H9 (cell line): Measurements from ENCODE around the gene KCNAB1. TPM values are rescaled to one million over a fixed set of nuclear protein-coding genes. Genes with fewer than 3 reads are reported as not detected.

Source experiments
- DNase-seq: peaks from one replicate; pipeline ENCODE4 v3.0.0-alpha.2; 2017
- H2AFZ ChIP-seq: one replicate; pipeline ENCODE4 v1.6.1; 2013; ENCODE audit warnings: mild to moderate bottlenecking, low read length, control low read depth, moderate library complexity
- H2AK5ac ChIP-seq: 2 replicates; pipeline ENCODE4 v1.6.1; 2013; ENCODE audit warnings: low read length, control low read depth, mixed read lengths; ENCODE audit not compliant: insufficient read length
- H2BK120ac ChIP-seq: one replicate; pipeline ENCODE4 v1.6.1; 2013; ENCODE audit warnings: low read depth, mild to moderate bottlenecking, low read length, control low read depth, inconsistent platforms; ENCODE audit not compliant: poor library complexity, severe bottlenecking
- H2BK12ac ChIP-seq: 2 replicates; pipeline ENCODE4 v1.6.1; 2013; ENCODE audit warnings: low read length, control low read depth, mixed read lengths, low read depth; ENCODE audit not compliant: insufficient read length
- H2BK15ac ChIP-seq: 2 replicates; pipeline ENCODE4 v1.6.1; 2013; ENCODE audit warnings: low read depth, low read length, control low read depth
- H2BK20ac ChIP-seq: one replicate; pipeline ENCODE4 v1.6.1; 2013; ENCODE audit warnings: low read depth, mild to moderate bottlenecking, low read length, control low read depth, inconsistent platforms; ENCODE audit not compliant: poor library complexity, severe bottlenecking
- H2BK5ac ChIP-seq: 2 replicates; pipeline ENCODE4 v1.6.1; 2013; ENCODE audit warnings: low read length, control low read depth, mixed read lengths; ENCODE audit not compliant: insufficient read length
- H3K14ac ChIP-seq: 2 replicates; pipeline ENCODE4 v1.6.1; 2013; ENCODE audit warnings: low read length, control low read depth; ENCODE audit not compliant: insufficient read depth
- H3K18ac ChIP-seq: 2 replicates; pipeline ENCODE4 v1.6.1; 2013; ENCODE audit warnings: low read depth, mild to moderate bottlenecking, mixed read lengths, low read length, control low read depth; ENCODE audit not compliant: insufficient read length
- H3K23ac ChIP-seq: 2 replicates; pipeline ENCODE4 v1.6.1; 2013; ENCODE audit warnings: low read length, control low read depth, mixed read lengths, low read depth; ENCODE audit not compliant: insufficient read length
- H3K23me2 ChIP-seq: 2 replicates; pipeline ENCODE4 v1.6.1; 2013; ENCODE audit warnings: low read depth, mild to moderate bottlenecking, mixed read lengths, low read length, control low read depth; ENCODE audit not compliant: insufficient read length, poor library complexity, severe bottlenecking
- H3K27ac ChIP-seq: 2 replicates; pipeline ENCODE4 v1.5.1; 2013; ENCODE audit warnings: low read length, control low read depth, mixed read lengths, low read depth; ENCODE audit not compliant: insufficient read length
- H3K27me3 ChIP-seq: 2 replicates; pipeline ENCODE4 v1.6.1; 2013; ENCODE audit warnings: low read length, control low read depth, inconsistent platforms; ENCODE audit not compliant: insufficient read depth
- H3K4ac ChIP-seq: 2 replicates; pipeline ENCODE4 v1.6.1; 2013; ENCODE audit warnings: low read depth, mild to moderate bottlenecking, control low read depth, inconsistent platforms, low read length, moderate library complexity
- H3K4me1 ChIP-seq: 2 replicates; pipeline ENCODE4 v1.6.1; 2013; ENCODE audit warnings: low read length, control low read depth, inconsistent platforms; ENCODE audit not compliant: insufficient read depth
- H3K4me2 ChIP-seq: 2 replicates; pipeline ENCODE4 v1.6.1; 2013; ENCODE audit warnings: low read length, control low read depth, mixed read lengths; ENCODE audit not compliant: insufficient read length, insufficient read depth
- H3K56ac ChIP-seq: 2 replicates; pipeline ENCODE4 v1.6.1; 2013; ENCODE audit warnings: low read depth, mild to moderate bottlenecking, mixed read lengths, low read length, control low read depth; ENCODE audit not compliant: insufficient read length
- H3K79me1 ChIP-seq: 2 replicates; pipeline ENCODE4 v1.6.1; 2013; ENCODE audit warnings: low read depth, mild to moderate bottlenecking, moderate library complexity, low read length, control low read depth, inconsistent platforms; ENCODE audit not compliant: insufficient read depth, poor library complexity, severe bottlenecking
- H3K79me2 ChIP-seq: 2 replicates; pipeline ENCODE4 v1.6.1; 2013; ENCODE audit warnings: low read length, control low read depth, inconsistent platforms; ENCODE audit not compliant: insufficient read depth
- H3K9ac ChIP-seq: 2 replicates; pipeline ENCODE4 v1.6.1; 2013; ENCODE audit warnings: low read length, control low read depth, mixed read lengths; ENCODE audit not compliant: insufficient read length; ENCODE audit errors: extremely low read depth
- H3K9me3 ChIP-seq: one replicate; pipeline ENCODE4 v1.6.1; 2013; ENCODE audit warnings: low read depth, low read length, inconsistent platforms; ENCODE audit not compliant: control insufficient read depth
- H3T11ph ChIP-seq: one replicate; pipeline ENCODE4 v1.6.1; 2013; ENCODE audit warnings: mild to moderate bottlenecking, low read length, control low read depth, inconsistent platforms
- H4K20me1 ChIP-seq: one replicate; pipeline ENCODE4 v1.6.1; 2013; ENCODE audit not compliant: control insufficient read depth, insufficient read length, insufficient read depth
- H4K5ac ChIP-seq: 2 replicates; pipeline ENCODE4 v1.6.1; 2013; ENCODE audit warnings: low read depth, mild to moderate bottlenecking, mixed read lengths, low read length, control low read depth; ENCODE audit not compliant: insufficient read length
- H4K8ac ChIP-seq: replicated peaks from 2 replicates; pipeline ENCODE4 v1.6.1; 2013; ENCODE audit warnings: low read length, control low read depth, mixed read lengths, low read depth; ENCODE audit not compliant: insufficient read length
- H4K91ac ChIP-seq: 2 replicates; pipeline ENCODE4 v1.6.1; 2013; ENCODE audit warnings: low read depth, mild to moderate bottlenecking, moderate library complexity, mixed read lengths, low read length, control low read depth; ENCODE audit not compliant: insufficient read length
- H3K27ac Mint-ChIP-seq, 3 experiments: 2 replicates in 2 of 3; 3 replicates in 1 of 3; pipeline ENCODE4 v1.8.0; 2020 to 2021; ENCODE audit warnings: mixed read lengths in 3 of 3, mild to moderate bottlenecking in 1 of 3, moderate library complexity in 1 of 3
- H3K27me3 Mint-ChIP-seq: 2 replicates; pipeline ENCODE4 v1.8.0; 2021; ENCODE audit warnings: low read depth, mild to moderate bottlenecking, moderate library complexity, mixed read lengths
- H3K36me3 Mint-ChIP-seq, 3 experiments: 2 replicates in 2 of 3; 3 replicates in 1 of 3; pipeline ENCODE4 v1.8.0; 2020 to 2021; ENCODE audit warnings: low read depth in 3 of 3, mixed read lengths in 3 of 3; ENCODE audit not compliant: insufficient read depth in 1 of 3
- H3K4me1 Mint-ChIP-seq, 2 experiments: 2 replicates each; pipeline ENCODE4 v1.8.0; 2020; ENCODE audit warnings: mixed read lengths in 2 of 2
- H3K4me3 Mint-ChIP-seq, 2 experiments: 2 replicates in 1 of 2; 3 replicates in 1 of 2; pipeline ENCODE4 v1.8.0; 2020 to 2021; ENCODE audit warnings: mild to moderate bottlenecking in 2 of 2, mixed read lengths in 2 of 2, moderate library complexity in 1 of 2
- H3K9me3 Mint-ChIP-seq, 2 experiments: 2 replicates in 1 of 2; 3 replicates in 1 of 2; pipeline ENCODE4 v1.8.0; 2020; ENCODE audit warnings: mild to moderate bottlenecking in 2 of 2, mixed read lengths in 2 of 2, moderate library complexity in 1 of 2
- CTCF ChIP-seq: fragments of 200-600 bp; sonication (generic); conservative IDR thresholded peaks from 3 replicates; pipeline ENCODE4 v1.8.0; 2021; ENCODE audit warnings: antibody characterized with exemption, mild to moderate bottlenecking
- WGBS: extraction: QIAGEN DNeasy Blood & Tissue Kit; methylation state at CpG from one replicate; pipeline ENCODE4 v1.1.7; 2013; ENCODE audit warnings: missing lambda C conversion rate, low lambda C conversion rate, mixed read lengths; ENCODE audit not compliant: insufficient read length; ENCODE audit errors: extremely low coverage; 5-methylcytosine and 5-hydroxymethylcytosine counted together
- total RNA-seq: library from RNA; stranded (reverse); gene quantifications from 2 replicates; pipeline ENCODE4 v1.2.1, GENCODE V29; 2021

The KCNAB1 gene
- total RNA-seq, 1 experiment from 2014 or later: 3.7 TPM

GRCh38 chr3:156090126-156090525 is 30.3 kb upstream of the KCNAB1 start:
- Mint-ChIP-seq H3K9me3 (no peaks in the 10 kb centered on the region), H3K4me1 (peaks cover 8% of the 10 kb centered on the region in 2 experiments)

More at GRCh38 chr3:156090126-156090525, 30.3 kb upstream of the KCNAB1 start:
- Histone ChIP-seq H3K14ac (no peak overlapping the region), H3K23me2 (no peaks in the 10 kb centered on the region), H3K56ac (no peak overlapping the region), H2BK12ac (no peak overlapping the region), H3K27me3 (no peaks in the 10 kb centered on the region), H3K23ac (no peak overlapping the region), H2BK15ac (no peak overlapping the region), H3K9ac (no peak overlapping the region), H4K5ac (no peak overlapping the region), H3K4me1 (no peaks in the 10 kb centered on the region), H2BK120ac (no peak overlapping the region), H3K79me2 (no peaks in the 10 kb centered on the region), H2AK5ac (no peak overlapping the region), H3K79me1 (no peaks in the 10 kb centered on the region), H4K91ac (no peak overlapping the region), H3K4me2 (no peak overlapping the region), H2BK5ac (no peak overlapping the region), H2AFZ (no peak overlapping the region), H3K4ac (no peak overlapping the region), H3T11ph (no peak overlapping the region), H4K20me1 (no peaks in the 10 kb centered on the region), H3K27ac (no peak overlapping the region), H3K18ac (no peak overlapping the region), H3K9me3 (no peaks in the 10 kb centered on the region), H2BK20ac (no peak overlapping the region), H4K8ac (no peak overlapping the region)
- no CpG with 5 or more reads among the region's 3 CpGs for WGBS
- Mint-ChIP-seq H3K27ac (no peak overlapping the region), H3K4me3 (no peak overlapping the region), H3K36me3 (no peaks in the 10 kb centered on the region), H3K27me3 (no peaks in the 10 kb centered on the region)
- TF ChIP-seq CTCF: no peak
- DNase-seq: no peak
